CD1c-positive myeloid dendritic cell (primary cell): ENCODE measurements around the gene CA6.
"Not testable (repeated sequence)": the region's sequence is repeated elsewhere in the genome, so short reads cannot be mapped to it uniquely, and the experiment has no call there.

ENCODE experiments used
- DNase-seq: peaks from one replicate; pipeline ENCODE4 v3.0.0-alpha.2; 2016; ENCODE audit errors: extremely low spot score

The CA6 gene

DNA sequence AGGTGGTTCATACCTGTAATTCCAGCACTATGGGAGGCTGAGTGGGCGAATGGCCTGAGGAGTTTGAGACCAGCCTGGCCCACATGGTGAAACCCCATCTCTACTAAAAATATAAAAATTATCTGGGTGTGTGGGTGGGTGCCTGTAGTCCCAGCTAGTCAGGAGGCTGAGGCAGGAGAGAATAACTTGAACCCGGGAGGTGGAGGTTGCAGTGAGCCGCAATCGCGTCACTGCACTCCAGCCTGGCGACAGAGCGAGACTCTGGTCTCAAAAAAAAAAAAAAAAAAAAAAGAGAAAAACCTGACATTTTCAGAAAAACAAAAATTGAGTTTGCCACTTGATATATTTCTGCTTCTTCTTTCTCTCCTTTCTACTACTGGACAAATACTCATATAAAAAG lies 24.3 kb downstream of the CA6 start:
- DNase-seq = no peak

DNA sequence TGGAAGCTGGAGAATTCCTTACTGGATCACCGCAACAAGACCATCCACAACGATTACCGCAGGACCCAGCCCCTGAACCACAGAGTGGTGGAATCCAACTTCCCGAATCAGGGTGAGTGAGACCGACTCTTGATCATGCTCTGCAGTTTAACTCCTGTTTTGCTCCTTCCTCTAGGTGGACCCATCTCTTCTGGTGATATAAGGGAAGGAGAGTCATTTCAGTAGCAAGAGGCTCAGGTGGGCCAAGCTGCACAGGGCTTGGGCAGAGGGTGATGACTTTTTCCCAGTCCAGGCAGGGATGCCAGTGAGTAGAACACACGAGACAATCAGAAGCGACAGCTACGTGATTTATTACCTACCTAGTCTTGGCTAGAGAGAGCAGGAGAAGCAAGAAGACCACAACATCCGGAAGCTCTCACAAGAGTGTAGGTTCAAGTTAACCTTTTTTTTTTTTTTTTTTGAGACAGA lies 25.2 kb downstream of the CA6 start:
- peak; percentile 5 for DNase-seq

DNA sequence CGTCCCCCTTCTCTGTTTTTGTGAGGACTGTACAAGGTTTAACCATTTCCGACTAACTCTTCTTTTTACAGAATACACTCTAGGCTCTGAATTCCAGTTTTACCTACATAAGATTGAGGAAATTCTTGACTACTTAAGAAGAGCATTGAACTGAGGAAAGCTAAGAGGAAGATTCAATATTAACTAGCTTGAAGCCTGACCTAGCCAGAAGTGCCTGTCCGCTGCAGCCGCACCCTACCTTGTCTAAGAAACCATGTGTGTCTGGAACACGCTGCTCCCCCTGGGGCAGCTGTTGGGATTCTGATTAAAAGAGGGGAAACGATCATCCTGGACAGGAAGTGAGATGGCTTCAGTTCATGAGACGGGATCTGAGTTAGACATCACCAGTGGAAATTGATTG lies 28.9 kb downstream of the CA6 start:
- no peak for DNase-seq

DNA sequence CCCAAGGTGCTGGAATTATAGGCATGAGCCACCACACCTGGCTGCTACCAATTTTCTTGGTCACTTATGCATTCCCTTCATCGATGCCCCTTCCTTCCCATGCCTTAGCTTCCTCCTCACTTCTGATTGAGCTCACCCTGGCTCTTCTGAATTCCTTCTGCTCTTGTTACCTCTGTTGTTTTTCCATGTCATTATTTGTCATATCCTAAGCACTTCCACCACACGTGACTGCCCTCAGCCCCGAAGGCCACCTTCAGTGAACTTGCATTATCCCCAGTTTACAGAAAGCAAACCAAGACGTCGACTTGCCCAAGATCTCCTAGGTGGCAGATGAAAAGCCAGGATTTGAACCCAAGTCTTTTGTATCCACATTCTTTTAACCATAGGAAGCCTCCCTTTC lies 30.7 kb downstream of the CA6 start:
- DNase-seq = no peak

DNA sequence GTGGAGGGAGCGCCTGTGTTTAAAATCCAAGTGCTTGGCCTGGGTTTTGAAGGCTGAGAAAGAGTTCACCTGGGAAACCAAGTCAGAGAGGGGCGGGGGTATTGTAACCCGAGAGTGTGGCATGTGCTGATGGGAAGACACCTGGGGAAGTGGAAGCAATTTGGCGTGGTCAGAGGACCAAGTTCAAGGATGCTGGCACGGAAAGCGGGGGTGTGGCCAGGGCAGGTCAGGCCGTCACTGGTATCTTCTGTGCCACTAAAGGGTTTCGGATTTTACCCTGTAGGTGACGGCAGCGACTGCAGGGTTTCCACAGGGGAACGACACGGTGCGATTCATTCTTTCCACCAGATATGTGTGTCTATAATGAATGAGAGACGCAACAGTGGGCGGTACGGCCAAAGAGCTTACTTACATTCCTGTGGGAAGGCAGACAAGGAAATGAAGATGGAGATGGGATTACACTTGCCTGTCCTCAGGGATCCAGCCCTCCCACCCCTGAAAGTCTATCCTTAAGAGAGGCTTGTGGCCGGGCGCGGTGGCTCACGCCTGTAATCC lies 31.3 kb downstream of the CA6 start:
- DNase-seq = no peak

DNA sequence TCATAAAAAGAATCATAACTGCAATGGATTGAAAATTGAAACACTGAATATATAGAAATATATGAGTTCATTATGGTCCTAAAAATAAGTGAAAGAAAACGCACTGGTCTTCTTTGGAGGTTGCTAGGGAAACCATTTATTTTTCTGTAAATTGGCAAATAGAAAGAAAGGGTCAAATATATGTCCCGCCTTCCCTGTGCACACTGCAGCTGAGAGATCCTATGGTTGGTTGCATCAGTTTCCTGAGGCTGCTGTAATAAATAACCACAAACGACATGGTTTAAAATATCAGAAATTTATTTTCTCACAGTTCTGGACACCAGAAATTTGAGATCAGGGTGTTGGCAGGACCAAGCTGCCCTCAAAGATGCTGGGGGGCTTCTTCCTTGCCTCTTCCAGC lies 35.0 kb downstream of the CA6 start:
- DNase-seq = no peak

DNA sequence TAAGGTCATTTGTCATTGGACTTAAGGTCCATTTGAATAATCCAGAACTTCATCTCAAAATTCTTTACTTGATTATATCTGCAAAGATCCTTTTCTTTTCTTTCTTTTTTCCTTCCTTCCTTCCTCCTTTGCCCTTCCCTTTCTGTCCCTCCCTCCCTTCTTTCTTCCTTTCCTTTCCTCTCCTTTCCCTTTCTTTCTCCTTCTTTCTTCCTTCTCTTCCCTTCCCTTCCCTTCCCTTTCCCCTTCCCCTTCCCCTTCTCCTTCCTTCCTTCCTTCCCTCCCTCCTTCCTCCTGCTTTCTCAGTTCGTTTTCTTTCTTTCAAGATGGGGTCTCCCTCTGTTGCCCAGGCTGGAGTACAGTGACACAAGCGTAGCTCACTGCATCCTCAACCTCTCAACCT lies 35.5 kb downstream of the CA6 start:
- no peak for DNase-seq

DNA sequence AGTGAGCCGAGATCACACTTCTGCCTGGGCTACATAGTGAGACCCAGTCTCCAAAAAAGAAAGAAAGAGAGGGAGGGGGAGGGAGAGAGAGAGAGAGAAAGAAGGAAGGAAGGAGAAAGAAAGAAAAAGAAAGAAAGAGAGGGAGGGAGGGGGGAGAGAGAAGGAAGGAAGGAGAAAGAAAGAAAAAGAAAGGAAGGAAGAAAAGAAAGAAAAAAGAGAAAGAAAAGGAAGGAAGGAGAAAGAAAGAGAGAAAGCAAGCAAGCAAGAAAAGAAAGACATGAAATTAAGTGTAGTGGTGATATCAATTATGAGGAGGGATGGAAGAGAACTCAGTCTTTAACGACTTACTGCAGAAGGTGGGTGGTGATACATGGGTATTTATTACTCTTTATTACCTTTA lies 38.5 kb downstream of the CA6 start:
- DNase-seq = no peak

DNA sequence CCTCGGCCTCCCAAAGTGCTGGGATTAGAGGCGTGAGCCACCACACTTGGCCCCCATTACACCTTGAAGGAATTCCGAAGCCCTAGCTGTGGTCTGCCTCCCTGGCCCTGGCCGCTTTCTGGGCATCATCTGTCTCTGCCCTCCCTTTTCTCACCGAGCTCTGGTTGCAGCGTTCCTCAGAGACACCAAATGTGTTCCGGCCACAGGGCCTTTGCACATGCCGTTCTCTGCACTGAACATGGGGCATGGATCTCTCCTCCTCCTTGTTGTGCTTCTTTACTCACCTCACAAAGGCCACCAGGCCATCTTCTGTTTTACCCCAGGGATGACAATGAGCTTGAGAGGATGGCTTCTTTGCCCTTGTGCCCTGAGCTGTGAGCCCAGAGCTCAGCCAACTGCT lies 39.3 kb downstream of the CA6 start:
- DNase-seq = no peak

DNA sequence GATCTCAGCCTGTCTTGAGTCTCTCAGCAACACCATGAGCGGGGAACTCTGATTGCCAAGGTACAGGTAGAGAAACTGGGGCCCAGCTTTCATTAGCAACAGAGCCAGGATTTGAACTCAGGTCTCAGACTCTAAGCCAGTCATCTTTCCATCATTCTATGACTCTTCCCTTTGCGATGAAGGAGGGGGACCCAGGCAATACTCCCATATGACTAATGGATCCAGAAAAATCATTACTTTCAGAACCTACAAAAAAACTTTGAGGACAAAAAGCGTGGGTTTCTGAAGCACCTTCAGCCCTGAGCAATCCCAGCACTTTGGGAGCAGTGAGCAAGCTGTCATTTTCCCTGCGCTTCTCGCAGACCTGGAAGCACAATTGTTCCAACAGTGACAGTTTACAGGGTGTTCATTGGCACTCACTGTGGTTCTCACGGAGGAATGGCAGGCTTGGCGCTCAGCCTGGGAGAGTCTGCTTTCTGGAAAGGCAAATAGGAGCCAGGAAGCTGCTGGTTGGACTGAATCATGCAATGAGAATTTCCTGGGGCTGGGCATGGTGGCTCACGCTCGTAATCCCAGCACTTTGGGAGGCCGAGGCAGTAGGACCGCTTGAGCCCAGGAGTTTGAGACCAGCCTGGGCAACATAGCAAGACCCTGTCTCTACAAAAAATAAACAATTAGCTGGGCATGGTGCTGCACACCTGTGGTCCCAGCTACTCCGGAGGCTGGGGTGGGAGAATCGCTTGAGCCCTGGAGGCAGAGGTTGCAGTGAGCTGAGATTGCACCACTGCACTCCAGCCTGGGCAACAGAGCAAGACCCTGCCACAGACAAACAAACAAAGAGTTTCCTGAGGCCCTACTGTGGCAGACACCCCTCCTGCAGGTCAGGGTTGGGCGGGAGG lies 40.5 kb downstream of the CA6 start:
- DNase-seq = no peak

DNA sequence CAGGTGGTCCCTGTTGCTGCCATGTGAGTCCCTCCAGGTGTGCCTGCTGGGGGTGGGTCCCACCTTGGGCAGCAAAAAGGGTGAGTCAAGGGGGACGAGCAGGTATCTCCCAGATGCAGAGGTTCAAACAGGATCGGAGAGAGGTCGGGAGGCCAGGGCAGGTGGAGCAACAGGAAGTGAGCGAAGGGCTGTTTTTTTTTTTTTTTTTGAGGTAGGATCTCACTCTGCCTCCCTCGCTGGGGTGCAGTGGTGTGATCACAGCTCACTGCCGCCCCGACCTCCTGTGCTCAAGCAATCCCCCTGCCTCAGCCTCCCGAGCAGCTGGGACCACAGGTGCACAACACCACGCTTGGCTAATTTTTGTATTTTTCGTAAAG lies 41.1 kb downstream of the CA6 start:
- no peak for DNase-seq

DNA sequence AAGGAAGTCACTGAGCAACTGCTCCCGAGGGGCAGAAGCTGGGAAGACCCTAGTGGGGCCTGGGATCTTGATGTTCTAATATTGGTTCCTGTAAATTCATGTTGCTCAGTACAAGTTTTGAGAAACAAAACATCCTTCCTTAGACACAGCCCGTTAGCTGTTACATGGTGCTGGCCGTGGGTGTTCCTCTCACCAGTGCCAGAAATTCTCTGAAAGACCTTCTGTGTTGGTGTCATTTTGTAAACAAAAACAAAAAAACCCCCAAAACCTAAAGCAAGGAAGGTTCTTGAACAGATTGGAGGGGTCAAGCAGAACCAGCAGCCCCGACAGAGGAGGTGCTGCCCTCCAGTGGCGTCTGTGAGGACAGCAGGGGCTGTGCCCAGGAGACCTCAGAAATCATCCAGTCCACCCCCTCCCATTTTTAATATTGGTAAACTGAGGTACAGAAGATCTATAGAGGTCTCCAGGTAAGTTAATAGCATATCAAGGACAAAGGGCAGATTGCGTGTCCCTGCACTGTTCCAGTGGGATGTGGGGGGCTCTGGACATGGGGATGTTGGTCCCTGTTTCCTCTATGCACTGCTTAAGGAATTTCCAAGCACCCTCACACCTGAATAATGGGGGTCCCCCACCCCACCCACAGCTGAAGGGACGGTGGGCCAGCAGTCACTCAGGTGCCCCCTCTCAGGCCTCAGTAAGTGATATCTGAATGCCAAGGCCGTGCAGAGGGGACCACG lies 42.4 kb downstream of the CA6 start:
- DNase-seq = peak; percentile 47

DNA sequence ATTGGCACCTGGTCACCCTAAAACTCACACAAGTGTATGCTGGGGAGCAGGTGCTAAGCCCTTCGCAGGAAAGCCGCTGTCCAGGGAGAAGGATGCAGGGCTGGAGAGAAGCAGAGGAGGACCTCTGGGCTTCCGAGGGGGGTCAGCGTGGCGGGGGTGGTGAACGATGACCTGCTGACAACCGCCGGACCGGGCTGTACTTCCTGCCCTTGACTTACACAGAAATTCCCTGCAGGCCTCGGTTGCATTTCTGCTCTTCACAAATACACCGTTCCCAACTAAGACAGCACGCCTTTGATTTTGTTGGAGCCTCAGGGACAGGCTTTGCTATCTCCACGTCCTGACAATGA lies 42.9 kb downstream of the CA6 start:
- no peak for DNase-seq

DNA sequence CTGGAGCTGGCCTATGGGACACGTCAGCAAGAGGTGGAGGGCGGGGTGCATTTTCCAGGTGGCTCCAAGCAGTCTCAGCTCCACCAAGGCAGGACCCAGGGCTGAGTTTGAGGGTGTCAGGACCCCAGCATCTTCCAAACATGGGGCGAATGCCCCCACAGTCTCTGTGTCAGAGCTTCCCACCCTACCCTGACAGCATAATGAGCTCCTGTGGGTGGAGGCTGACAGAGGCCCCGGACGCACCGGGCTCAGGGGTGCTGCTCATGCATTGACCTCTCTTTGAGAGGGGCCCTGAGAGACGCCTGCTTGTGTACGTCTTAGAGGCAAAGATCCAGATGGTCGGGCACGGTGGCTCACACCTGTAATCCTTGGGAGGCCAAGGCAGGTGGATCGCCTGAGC lies 43.4 kb downstream of the CA6 start:
- DNase-seq = no peak

DNA sequence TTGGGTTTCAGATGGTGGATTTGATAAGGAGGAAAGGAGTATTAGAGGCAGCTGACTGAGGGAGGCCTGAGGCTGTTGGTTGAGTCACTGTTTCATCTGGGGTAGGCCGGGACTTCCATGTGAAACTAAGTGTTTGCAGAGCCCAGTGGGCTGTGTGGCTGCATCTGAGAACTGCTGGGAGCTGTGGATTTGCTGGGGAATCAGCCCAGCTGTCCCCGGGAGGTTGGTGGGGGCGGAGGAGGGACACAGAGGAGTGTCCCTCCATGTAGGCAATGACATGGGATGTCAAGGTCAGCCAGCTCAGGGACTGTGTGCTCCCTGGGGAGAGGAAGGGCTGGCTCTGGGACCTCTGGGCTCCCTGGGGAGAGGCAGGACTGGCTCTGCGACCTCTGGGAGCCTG lies 44.2 kb downstream of the CA6 start:
- no peak for DNase-seq

DNA sequence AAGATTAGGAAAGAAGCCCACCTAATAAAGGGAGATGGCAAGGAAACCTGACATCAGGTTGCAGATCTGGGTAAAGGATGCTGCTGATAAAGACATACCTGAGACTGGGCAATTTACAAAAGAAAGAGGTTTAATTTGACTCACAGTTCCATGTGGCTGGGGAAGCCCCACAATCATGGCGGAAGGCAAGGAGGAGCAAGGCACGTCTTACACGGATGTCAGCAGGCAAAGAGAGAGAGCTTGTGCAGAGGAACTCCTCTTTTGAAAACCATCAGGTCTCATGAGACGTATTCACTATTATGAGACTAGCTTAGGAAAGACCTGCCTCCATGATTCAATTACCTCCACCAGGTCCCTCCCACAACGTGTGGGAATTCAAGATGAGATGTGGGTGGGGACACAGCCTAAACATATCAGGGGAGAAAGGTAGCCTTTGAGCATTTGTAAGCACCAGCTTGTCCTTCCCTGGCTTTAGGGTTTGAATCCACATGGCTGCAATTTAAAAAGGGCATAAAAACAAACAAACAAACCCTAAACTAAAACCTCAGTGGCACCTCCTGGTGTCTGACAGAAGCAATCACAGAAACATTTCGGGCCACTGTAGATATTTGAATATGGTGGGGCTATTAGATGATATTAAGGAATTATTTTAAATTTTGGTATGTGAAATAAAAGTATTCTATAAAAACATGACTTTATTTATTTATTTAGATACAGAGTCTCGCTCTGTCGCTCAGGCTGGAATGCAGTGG lies 47.4 kb downstream of the CA6 start:
- no peak for DNase-seq

DNA sequence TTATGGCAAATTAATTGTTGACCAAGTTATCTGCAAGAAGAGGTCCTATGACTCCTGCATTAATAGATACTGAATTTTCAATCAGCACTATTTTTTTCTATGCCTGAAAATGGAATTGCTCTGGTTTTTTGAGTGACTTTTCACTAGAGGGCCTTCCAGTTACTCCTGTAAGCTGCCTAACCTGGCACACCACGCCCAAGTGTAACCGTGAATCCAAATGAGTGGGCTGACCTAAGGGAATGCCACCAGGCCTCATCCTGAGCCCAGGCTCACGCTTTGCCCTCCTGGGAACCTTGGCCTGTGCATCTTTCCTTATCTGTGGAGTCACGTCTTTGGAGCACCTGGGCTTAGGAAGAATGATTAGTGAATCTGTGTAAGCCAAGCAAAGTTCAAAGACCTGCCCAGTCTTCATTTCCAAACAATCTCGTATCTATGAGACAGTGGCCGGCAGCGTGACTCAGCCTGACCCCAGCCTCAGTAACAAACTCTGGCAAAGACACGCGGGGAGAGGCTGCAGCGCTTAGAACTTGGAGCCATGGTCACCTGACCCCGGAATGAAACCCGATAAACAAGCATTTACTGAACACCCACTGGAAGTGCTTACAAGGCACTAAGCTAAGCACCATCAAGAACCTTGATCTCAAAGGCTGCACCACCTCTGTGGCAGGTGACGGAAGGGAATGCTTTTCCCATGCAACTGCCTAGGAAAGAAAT lies 48.5 kb downstream of the CA6 start:
- not testable (repeated sequence) for DNase-seq

DNA sequence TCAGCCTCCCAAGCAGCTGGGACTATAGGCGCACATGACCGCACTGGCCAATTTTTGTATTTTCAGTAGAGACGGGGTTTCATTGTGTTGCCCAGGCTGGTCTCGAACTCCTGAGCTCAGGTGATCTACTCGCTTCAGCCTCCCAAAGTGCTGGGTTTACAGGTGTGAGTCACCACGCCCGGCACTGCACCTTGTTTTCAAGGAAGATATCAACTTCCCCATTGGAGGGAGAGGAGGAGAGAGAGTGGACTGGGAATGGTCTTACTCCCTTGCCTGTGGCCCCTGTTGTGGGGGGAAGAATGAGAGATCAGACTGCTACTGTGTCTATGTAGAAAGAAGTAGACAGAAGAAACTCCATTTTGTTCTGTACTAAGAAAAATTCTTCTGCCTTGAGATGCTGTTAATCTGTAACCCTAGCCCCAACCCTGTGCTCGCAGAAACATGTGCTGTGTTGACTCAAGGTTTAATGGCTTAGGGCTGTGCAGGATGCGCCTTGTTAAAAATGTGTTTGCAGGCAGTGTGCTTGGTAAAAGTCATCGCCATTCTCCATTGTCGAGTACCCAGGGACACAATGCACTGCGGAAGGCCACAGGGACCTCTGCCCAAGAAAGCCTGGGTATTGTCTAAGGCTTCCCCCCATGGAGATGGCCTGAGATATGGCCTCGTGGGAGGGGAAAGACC lies 56.0 kb downstream of the CA6 start:
- not testable (repeated sequence) for DNase-seq

DNA sequence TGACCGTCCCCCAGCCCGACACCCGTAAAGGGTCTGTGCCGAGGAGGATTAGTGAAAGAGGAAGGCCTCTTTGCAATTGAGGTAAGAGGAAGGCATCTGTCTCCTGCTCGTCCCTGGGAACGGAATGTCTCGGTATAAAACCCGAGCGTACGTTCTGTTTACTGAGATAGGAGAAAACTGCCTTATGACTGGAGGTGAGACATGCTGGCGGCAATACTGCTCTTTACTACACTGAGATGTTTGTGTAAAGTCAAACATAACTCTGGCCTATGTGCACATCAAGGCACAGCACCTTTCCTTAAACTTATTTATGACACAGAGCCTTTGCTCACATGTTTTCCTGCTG lies 56.5 kb downstream of the CA6 start:
- not testable (repeated sequence) for DNase-seq

DNA sequence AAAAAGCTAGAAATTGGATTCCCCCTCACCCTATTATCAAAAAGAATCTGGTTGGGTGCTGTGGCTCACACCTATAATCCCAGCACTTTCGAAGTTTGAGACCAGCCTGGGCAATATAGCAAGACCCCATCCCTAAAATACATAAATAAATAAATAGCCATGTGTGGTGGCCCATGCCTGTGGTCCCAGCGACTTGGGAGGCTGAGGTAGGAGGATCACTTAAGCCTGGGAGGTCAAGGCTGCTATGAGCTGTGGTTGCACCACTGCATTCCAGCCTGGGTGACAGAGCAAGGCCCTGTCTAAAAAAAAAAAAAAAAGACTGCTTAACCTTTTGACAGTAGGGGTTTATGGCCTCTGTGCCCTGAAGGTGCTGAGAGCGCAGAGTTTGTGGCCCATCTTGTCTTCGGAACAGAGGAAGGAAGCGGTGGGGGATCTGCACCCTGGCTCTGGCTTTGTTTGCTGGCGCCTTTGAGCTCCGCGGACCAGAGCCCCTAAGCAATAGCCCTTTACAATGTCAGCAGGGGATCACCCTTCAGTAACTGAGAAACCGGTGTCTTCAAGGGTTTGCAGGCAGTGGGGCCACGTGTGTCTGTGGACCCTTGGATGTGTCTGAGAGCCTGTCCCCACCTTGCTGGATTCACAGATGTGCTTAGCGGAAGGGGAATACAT lies 58.5 kb downstream of the CA6 start:
- no peak for DNase-seq
